Measurements from ENCODE around the gene MPIG6B. TPM values are rescaled to one million over a fixed set of nuclear protein-coding genes. Genes with fewer than 3 reads are reported as not detected.

The MPIG6B gene
- total RNA-seq, 4 donors from 2014 or later, result 1.6 to 4.6 (median 4.5) TPM

DNA sequence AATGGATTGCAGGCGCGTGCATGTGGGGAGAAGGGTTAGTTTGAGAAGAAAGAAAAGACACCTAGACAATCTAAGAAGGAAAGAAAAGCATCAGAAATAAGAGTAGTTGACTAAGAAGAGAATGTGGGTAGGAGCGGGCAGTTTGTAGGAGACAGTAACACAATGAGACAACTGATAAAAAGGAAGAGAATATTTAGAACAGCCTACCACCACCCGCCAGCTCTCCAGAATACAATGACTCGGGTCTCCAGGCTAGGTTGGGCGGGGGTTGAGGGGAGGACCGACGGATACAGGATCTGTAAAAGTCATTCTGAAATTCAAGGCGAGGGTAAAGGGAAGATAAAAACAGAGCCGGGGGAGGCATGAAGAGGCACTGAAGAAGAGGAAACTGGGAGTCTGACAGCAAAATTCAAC is 20.8 kb upstream of the MPIG6B start:
- TF ChIP-seq POLR2A (IDR thresholded peaks at IDR 0.05) (no peak), EP300 (IDR thresholded peaks at IDR 0.05) (no peak), CTCF (IDR thresholded peaks at IDR 0.05) (no peak), POLR2AphosphoS5 (IDR thresholded peaks at IDR 0.05) (no peak)
- Histone ChIP-seq H3K36me3 (peaks cover 15% of the 10 kb centered on the region), H3K9me3 (no peaks in the 10 kb centered on the region), H3K4me1 (peaks cover 20% of the 10 kb centered on the region), H3K27me3 (no peaks in the 10 kb centered on the region), H3K4me3 (peak overlapping the region; percentile 69), H3K27ac (peak overlapping the region; percentile 96)
- DNase-seq (ENCODE audit: low spot score in 2 of 2), result no peak
- WGBS, result under 1% methylated on average over 10 of the region's 10 CpGs

- Histone ChIP-seq H3K36me3 (peaks cover 11% of the 10 kb centered on the region), H3K9me3 (no peaks in the 10 kb centered on the region), H3K4me1 (peaks cover 20% of the 10 kb centered on the region), H3K27ac (peak within 1 kb of the TSS; percentile 96), H3K27me3 (no peaks in the 10 kb centered on the region), H3K4me3 (peak within 1 kb of the TSS; percentile 69)
- TF ChIP-seq EP300 (IDR thresholded peaks at IDR 0.05) (no peak), CTCF (IDR thresholded peaks at IDR 0.05) (no peak), POLR2A (IDR thresholded peaks at IDR 0.05) (peak; percentile 88 to 97), POLR2AphosphoS5 (IDR thresholded peaks at IDR 0.05) (peak in 2 of 3 donors; percentile 91 to 94)
- under 1% methylated on average over 54 of the region's 54 CpGs for WGBS
- DNase-seq (ENCODE audit: low spot score in 2 of 2), result peak; percentile 99 to 100
Measured at GRCh38 chr6:31702819-31703716, 20.1 kb upstream of the MPIG6B start, which contains the start of gene ABHD16A. Gene ABHD16A (minus strand): TSS chr6:31703324. CDS start chr6:31703281, 43 bp downstream.

- Histone ChIP-seq H3K4me3 (no peak overlapping the region), H3K4me1 (peaks cover 23% of the 10 kb centered on the region), H3K36me3 (no peaks in the 10 kb centered on the region), H3K27me3 (no peaks in the 10 kb centered on the region), H3K9me3 (no peaks in the 10 kb centered on the region), H3K27ac (no peak overlapping the region)
- no peak for DNase-seq (ENCODE audit: low spot score in 2 of 2)
- WGBS, result 78% methylated on average over 6 of the region's 6 CpGs
- TF ChIP-seq EP300 (IDR thresholded peaks at IDR 0.05) (no peak), CTCF (IDR thresholded peaks at IDR 0.05) (no peak), POLR2AphosphoS5 (IDR thresholded peaks at IDR 0.05) (no peak), POLR2A (IDR thresholded peaks at IDR 0.05) (no peak)
Measured at GRCh38 chr6:31705931-31706330, 17.2 kb upstream of the MPIG6B start.

DNA sequence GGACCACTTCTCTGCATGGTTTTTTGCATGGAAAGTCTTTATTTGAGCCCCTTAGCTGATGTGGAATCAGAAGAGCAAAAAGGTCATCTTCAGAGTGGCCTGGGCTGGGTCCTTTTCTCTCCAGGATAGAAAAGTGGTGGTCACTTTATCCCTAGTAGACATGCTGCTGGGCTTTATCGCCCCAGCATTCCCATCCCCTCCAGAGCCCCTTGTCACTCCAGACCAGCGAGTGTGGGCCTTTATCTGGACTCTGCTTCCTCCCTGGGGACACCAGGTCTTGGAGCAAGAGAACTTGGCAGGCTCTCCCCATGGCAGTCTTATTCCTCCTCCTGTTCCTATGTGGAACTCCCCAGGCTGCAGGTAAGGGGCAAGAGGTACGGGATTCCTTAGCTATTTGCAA is 16.6 kb upstream of the MPIG6B start, which contains the start of gene LY6G6F:
LY6G6F (plus strand) TSS at position 268 of the 400 bp plus-strand sequence; CDS start at position 309, 41 bp downstream.
- Histone ChIP-seq H3K27me3 (no peaks in the 10 kb centered on the region), H3K4me3 (no peak within 1 kb of the TSS), H3K9me3 (no peaks in the 10 kb centered on the region), H3K27ac (no peak within 1 kb of the TSS), H3K4me1 (peaks cover 23% of the 10 kb centered on the region), H3K36me3 (no peaks in the 10 kb centered on the region)
- TF ChIP-seq POLR2A (IDR thresholded peaks at IDR 0.05) (no peak), EP300 (IDR thresholded peaks at IDR 0.05) (no peak), CTCF (IDR thresholded peaks at IDR 0.05) (no peak), POLR2AphosphoS5 (IDR thresholded peaks at IDR 0.05) (no peak)
- no peak for DNase-seq (ENCODE audit: low spot score in 2 of 2)
- WGBS, result 56% methylated on average over 3 of the region's 3 CpGs

- no peaks in the 10 kb centered on the region for H3K36me3 ChIP-seq
- 79% methylated on average over 10 of the region's 10 CpGs for WGBS
Measured at GRCh38 chr6:31707701-31708100, 15.5 kb upstream of the MPIG6B start.

More at GRCh38 chr6:31707701-31708100, 15.5 kb upstream of the MPIG6B start:
- H3K9me3 ChIP-seq, result no peaks in the 10 kb centered on the region
- no peak for DNase-seq (ENCODE audit: low spot score in 2 of 2)
- H3K4me1 ChIP-seq, result peaks cover 28% of the 10 kb centered on the region
- no peaks in the 10 kb centered on the region for H3K27me3 ChIP-seq
- H3K4me3 ChIP-seq, result no peak overlapping the region
- TF ChIP-seq EP300 (IDR thresholded peaks at IDR 0.05) (no peak), POLR2A (IDR thresholded peaks at IDR 0.05) (no peak), POLR2AphosphoS5 (IDR thresholded peaks at IDR 0.05) (no peak), CTCF (IDR thresholded peaks at IDR 0.05) (no peak)
- H3K27ac ChIP-seq, result no peak overlapping the region

Measured in suprapubic skin (tissue), 4 donors.